HG02798 (cell line): ENCODE results near the gene C5orf58.
"Not testable (repeated sequence)": the region's sequence is repeated elsewhere in the genome, so short reads cannot be mapped to it uniquely, and the experiment has no call there.

Experiments
- ATAC-seq: cut with Tn5 transposase; IDR thresholded peaks from one replicate; pipeline ENCODE4 v1.9.1; 2021; ENCODE audit warnings: mild to moderate bottlenecking; ENCODE audit not compliant: unreplicated experiment, poor library complexity

C5orf58 gene

GRCh38 chr5:170223360-170223759, 9.4 kb upstream of the C5orf58 start:
- ATAC-seq = no peak

- no peak for ATAC-seq
Observed at GRCh38 chr5:170223906-170224305, 8.9 kb upstream of the C5orf58 start.

GRCh38 chr5:170225326-170226128, 7.3 kb upstream of the C5orf58 start:
- ATAC-seq = peak; percentile 75

- ATAC-seq = no peak
Observed at GRCh38 chr5:170226129-170226615, 6.6 kb upstream of the C5orf58 start.

GRCh38 chr5:170226661-170227060, 6.1 kb upstream of the C5orf58 start:
- ATAC-seq = no peak

- ATAC-seq = no peak
Observed at GRCh38 chr5:170228762-170229435, 3.9 kb upstream of the C5orf58 start.

- ATAC-seq = no peak
Observed at GRCh38 chr5:170233358-170233892, 640 bp downstream of the C5orf58 start.

GRCh38 chr5:170235876-170236864, 3.4 kb downstream of the C5orf58 start:
- ATAC-seq = peak; percentile 62

- ATAC-seq = no peak
Observed at GRCh38 chr5:170238456-170239196, 5.8 kb downstream of the C5orf58 start.

GRCh38 chr5:170245436-170245835, 12.7 kb downstream of the C5orf58 start:
- ATAC-seq = not testable (repeated sequence)

GRCh38 chr5:170246126-170246870, 13.5 kb downstream of the C5orf58 start:
- no peak for ATAC-seq

GRCh38 chr5:170247363-170247762, 14.6 kb downstream of the C5orf58 start:
- no peak for ATAC-seq

GRCh38 chr5:170248172-170248930, 15.6 kb downstream of the C5orf58 start:
- ATAC-seq = no peak

- not testable (repeated sequence) for ATAC-seq
Observed at GRCh38 chr5:170248931-170249227, 16.1 kb downstream of the C5orf58 start.

GRCh38 chr5:170249355-170249754, 16.6 kb downstream of the C5orf58 start:
- no peak for ATAC-seq

- ATAC-seq = no peak
Observed at GRCh38 chr5:170250810-170251317, 18.1 kb downstream of the C5orf58 start.

GRCh38 chr5:170251462-170251861, 18.7 kb downstream of the C5orf58 start:
- no peak for ATAC-seq

GRCh38 chr5:170252109-170252508, 19.3 kb downstream of the C5orf58 start:
- no peak for ATAC-seq
